Retinal pigment epithelial cell (primary cell): Measurements from ENCODE around the gene YAP1.

Experiments
- DNase-seq: peaks from one replicate; pipeline ENCODE4 v3.0.0-alpha.2; 2010; ENCODE audit warnings: low read depth
- H3K4me3 ChIP-seq: 2 replicates; pipeline ENCODE4 v1.5.1; 2011; ENCODE audit warnings: mild to moderate bottlenecking, low read length, control low read depth, moderate library complexity
- CTCF ChIP-seq: conservative IDR thresholded peaks from 2 replicates; pipeline ENCODE4 v1.5.1; 2011; ENCODE audit warnings: low read depth, low read length, control low read depth, inconsistent platforms

YAP1 gene

DNA sequence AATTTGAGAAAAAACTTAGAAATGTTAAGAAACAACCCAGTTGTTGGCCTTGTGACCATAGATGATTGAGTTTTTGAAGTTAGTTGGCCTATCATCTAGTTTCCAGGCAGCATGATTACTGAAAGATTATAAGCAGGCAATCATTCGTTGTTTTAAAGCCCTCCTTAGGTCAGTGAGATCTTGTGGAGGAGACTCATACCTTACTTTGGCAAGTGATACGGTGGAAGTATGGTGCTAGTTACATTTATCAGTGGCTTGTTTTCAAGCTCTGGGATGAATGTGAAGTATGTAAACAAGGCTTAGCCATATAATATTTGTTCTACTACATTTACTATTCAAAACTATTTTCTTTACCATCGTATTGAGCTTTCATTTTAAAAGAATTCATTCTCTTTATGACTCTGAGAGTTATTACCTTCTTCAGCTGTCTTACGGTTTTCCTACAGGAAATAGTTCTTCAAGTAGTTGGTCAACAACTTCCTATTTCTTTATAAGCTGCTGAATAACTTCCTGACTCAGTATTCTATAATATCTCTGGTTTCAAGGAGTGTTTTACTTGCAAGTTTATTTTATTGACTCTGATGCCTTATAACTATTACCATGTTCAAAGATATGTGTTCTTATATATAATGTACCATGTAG is 7.3 kb downstream of the YAP1 start:
- H3K4me3 ChIP-seq, result no peak overlapping the region
- DNase-seq, result no peak

DNA sequence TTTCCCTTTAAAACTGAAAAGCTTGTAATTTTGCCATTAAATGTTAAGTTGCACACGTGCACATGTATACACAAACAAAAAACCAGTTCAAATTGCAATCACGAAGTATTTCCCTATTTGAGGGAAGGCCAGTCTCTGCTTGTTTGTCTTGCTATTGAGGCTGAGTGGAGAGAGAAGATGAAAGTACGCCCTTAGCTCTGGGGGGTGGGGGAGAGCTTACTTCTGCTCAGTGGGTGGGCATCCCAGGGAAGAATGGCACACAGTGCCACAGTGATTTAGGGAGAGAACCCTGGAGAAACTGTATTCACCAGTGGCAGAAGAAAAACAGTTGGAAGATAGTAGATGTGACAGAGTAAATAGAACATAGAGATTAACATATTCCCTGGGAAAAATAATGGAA is 8.7 kb downstream of the YAP1 start:
- H3K4me3 ChIP-seq, result no peak overlapping the region
- TF ChIP-seq CTCF, result no peak
- no peak for DNase-seq

More for the DNA sequence above, 7.3 kb downstream of the YAP1 start:
- no peak for TF ChIP-seq CTCF

GRCh38 chr11:102119997-102120396 is 9.8 kb downstream of the YAP1 start:
- no peak overlapping the region for H3K4me3 ChIP-seq
- DNase-seq, result no peak
- no peak for TF ChIP-seq CTCF

GRCh38 chr11:102120437-102120973 is 10.3 kb downstream of the YAP1 start:
- DNase-seq, result no peak
- H3K4me3 ChIP-seq, result no peak overlapping the region
- no peak for TF ChIP-seq CTCF

DNA sequence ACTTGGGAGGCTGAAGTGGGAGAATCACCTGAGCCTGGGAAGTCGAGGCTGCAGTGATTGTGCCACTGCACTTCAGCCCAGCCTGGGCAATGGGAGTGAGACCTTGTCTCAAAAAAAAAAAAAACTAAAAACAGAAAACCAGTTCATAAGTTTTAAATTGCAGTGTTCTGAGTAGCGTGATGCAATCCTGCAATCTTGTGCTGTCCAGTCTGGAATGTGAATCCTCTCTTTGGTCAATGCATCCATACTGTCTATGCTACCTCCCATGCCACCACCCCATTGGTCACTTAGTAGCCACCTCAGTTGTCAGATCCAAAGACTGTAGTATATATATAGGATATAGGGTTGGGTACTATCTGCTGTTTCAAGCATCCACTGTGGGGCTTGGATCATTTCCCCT is 11.1 kb downstream of the YAP1 start:
- TF ChIP-seq CTCF, result no peak
- DNase-seq, result no peak
- no peak overlapping the region for H3K4me3 ChIP-seq

- DNase-seq, result no peak
- TF ChIP-seq CTCF, result no peak
- no peak overlapping the region for H3K4me3 ChIP-seq
Observed at GRCh38 chr11:102134597-102134996, 24.4 kb downstream of the YAP1 start.

- DNase-seq, result no peak
- no peak overlapping the region for H3K4me3 ChIP-seq
- no peak for TF ChIP-seq CTCF
Observed at GRCh38 chr11:102135256-102135655, 25.0 kb downstream of the YAP1 start.
